Retinal pigment epithelial cell (primary cell): ENCODE results near the gene ARHGEF17.

Experiments
- DNase-seq: peaks from one replicate; pipeline ENCODE4 v3.0.0-alpha.2; 2010; ENCODE audit warnings: low read depth
- H3K4me3 ChIP-seq: 2 replicates; pipeline ENCODE4 v1.5.1; 2011; ENCODE audit warnings: mild to moderate bottlenecking, low read length, control low read depth, moderate library complexity
- TF ChIP-seq, protein P1 (sequence below): conservative IDR thresholded peaks from 2 replicates; pipeline ENCODE4 v1.5.1; 2011; ENCODE audit warnings: low read depth, low read length, control low read depth, inconsistent platforms

ARHGEF17 gene

GRCh38 chr11:73299751-73300150, 8.3 kb upstream of the ARHGEF17 start:
- no peak overlapping the region for H3K4me3 ChIP-seq
- TF ChIP-seq, protein P1, sequence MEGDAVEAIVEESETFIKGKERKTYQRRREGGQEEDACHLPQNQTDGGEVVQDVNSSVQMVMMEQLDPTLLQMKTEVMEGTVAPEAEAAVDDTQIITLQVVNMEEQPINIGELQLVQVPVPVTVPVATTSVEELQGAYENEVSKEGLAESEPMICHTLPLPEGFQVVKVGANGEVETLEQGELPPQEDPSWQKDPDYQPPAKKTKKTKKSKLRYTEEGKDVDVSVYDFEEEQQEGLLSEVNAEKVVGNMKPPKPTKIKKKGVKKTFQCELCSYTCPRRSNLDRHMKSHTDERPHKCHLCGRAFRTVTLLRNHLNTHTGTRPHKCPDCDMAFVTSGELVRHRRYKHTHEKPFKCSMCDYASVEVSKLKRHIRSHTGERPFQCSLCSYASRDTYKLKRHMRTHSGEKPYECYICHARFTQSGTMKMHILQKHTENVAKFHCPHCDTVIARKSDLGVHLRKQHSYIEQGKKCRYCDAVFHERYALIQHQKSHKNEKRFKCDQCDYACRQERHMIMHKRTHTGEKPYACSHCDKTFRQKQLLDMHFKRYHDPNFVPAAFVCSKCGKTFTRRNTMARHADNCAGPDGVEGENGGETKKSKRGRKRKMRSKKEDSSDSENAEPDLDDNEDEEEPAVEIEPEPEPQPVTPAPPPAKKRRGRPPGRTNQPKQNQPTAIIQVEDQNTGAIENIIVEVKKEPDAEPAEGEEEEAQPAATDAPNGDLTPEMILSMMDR = no peak
- DNase-seq = no peak

- TF ChIP-seq, protein P1 = peak; percentile 28
- no peak overlapping the region for H3K4me3 ChIP-seq
- no peak for DNase-seq
Measured at GRCh38 chr11:73306069-73306841, 1.8 kb upstream of the ARHGEF17 start.

DNA sequence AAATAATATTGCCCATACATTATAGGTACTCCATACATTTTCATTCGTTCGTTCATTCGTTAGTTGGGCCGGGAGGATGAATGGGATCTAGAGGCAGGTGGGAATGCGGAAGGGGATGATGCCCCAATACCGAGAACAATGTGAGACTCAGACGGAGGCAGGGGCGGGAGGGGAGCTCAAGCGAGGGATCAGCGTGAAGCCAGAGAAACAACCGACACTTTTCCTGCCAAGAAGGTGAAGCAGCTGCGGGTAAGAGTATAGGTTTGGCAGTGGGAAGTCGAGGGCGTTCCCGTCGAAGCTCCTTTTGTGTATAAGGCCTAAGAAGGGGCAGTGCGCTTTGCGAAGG, 1.1 kb upstream of the ARHGEF17 start:
- TF ChIP-seq, protein P1 = no peak
- peak overlapping the region; percentile 49 for H3K4me3 ChIP-seq
- DNase-seq = no peak

GRCh38 chr11:73307323-73308002, 613 bp upstream of the ARHGEF17 start:
- TF ChIP-seq, protein P1 = peak; percentile 78
- H3K4me3 ChIP-seq = peak overlapping the region; percentile 66

DNA sequence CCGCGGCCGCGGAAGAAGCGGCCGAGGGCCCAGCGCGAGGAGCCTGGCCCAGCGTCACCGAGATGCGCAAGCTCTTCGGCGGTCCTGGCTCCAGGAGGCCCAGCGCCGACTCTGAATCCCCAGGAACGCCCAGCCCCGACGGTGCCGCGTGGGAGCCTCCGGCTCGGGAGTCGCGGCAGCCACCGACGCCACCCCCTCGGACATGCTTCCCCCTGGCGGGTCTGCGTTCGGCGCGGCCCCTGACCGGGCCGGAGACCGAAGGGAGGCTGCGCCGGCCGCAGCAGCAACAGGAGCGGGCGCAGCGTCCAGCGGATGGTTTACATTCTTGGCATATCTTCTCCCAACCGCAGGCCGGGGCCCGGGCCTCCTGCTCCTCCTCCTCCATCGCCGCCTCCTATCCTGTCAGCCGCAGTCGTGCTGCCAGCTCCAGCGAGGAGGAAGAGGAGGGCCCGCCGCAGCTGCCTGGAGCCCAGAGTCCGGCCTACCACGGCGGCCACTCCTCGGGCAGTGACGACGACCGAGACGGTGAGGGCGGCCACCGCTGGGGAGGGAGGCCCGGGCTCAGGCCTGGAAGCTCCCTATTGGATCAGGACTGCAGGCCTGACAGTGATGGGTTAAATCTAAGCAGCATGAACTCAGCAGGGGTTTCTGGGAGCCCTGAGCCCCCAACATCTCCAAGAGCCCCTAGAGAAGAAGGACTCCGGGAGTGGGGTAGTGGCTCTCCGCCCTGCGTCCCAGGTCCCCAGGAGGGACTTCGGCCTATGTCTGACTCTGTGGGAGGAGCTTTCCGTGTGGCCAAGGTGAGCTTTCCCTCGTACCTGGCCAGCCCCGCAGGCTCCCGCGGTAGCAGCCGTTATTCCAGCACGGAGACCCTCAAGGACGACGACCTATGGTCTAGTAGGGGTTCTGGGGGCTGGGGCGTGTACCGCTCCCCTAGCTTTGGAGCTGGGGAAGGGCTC, 1.2 kb downstream of the ARHGEF17 start:
- peak; percentile 82 for DNase-seq
- TF ChIP-seq, protein P1 = no peak
- peak overlapping the region; percentile 66 for H3K4me3 ChIP-seq

More at GRCh38 chr11:73307323-73308002, 613 bp upstream of the ARHGEF17 start:
- peak; percentile 94 for DNase-seq

- no peak for DNase-seq
- peak overlapping the region; percentile 66 for H3K4me3 ChIP-seq
- TF ChIP-seq, protein P1 = no peak
Measured at GRCh38 chr11:73310076-73310475, 2.0 kb downstream of the ARHGEF17 start.
